NT2/D1 (cell line): ENCODE results near the gene CCDC47.

Source experiments
- SUZ12 ChIP-seq: IDR thresholded peaks from 2 replicates; pipeline ENCODE4 v1.6.1; 2011; ENCODE audit not compliant: insufficient read length, insufficient read depth; ENCODE audit errors: extremely low read depth
- YY1 ChIP-seq: IDR thresholded peaks from 2 replicates; pipeline ENCODE4 v1.6.1; 2011; ENCODE audit not compliant: insufficient read length, insufficient read depth

DNA sequence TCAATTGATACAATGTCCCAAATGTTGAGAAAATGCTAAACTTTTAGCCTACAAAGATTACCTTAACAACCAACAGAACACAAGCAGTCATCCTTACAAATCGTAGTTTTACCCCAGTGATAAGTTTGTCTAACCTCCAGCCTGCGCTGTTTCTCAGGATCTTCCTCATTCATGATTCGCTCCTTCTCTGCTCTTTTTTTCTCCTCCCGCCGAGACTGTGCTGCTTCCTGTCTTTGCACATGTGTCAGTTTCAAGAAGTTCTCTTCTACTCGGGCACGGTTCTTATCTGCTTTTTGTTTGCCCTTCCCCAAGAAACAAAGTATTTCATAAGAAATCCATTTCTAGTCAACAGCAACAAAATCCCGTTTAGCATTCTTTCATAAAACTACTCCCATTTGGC, 21.6 kb downstream of the CCDC47 start:
- TF ChIP-seq YY1 (no peak), SUZ12 (no peak)
